Brain pericyte (primary cell): ENCODE measurements around the gene TCF21.
"Not testable (repeated sequence)": the region's sequence is repeated elsewhere in the genome, so short reads cannot be mapped to it uniquely, and the experiment has no call there.

ENCODE experiments used
- DNase-seq: peaks from one replicate; pipeline ENCODE4 v3.0.0-alpha.2; 2012; ENCODE audit warnings: low read depth, low spot score

The TCF21 gene

DNA sequence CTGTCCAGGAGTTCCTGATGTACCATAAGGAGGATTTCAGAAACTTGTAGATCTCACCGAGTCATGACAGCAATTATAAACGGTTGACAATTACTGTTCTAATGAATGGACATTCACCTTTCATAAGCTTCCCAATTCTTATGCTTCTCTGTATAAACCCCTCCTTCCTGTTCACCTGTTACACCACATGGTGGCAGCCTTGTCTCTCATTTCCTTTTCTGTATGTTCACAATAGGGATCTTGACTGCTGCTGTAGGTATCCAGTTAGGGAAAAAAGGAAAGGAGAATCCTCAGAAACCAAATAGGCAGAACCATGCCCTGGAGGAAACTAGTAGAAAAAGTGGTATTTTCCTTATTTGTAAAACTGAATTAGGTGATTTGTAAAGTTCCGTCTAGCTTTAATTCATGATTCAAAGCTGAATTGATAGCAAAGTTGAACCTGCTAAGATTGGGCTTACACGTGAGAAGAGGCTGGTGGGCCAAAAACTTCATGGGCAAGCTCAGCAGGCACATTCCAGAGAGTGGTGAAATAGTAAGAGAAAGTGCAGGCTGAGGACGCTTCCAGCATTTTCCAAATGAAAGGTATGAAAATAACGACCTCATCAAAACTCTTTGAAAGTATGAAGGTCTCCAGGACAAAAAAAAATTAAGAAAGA lies 35.2 kb downstream of the TCF21 start:
- DNase-seq = peak; percentile 44

DNA sequence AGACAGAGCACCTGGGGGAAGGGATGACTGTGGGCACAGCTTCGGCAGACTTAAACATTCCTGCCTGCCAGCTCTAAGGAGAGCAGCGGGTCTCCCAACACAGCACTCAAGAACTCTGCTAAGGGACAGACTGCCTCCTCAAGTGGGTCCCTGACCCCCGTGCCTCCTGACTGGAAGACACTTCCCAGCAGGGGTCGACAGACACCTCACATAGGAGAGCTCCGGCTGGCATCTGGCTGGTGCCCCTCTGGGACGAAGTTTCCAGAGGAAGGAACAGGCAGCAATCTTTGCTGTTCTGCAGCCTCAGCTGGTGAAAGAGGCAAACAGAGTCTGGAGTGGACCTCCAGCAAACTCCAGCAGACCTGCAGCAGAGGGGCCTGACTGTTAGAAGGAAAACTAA lies 42.3 kb downstream of the TCF21 start:
- not testable (repeated sequence) for DNase-seq

DNA sequence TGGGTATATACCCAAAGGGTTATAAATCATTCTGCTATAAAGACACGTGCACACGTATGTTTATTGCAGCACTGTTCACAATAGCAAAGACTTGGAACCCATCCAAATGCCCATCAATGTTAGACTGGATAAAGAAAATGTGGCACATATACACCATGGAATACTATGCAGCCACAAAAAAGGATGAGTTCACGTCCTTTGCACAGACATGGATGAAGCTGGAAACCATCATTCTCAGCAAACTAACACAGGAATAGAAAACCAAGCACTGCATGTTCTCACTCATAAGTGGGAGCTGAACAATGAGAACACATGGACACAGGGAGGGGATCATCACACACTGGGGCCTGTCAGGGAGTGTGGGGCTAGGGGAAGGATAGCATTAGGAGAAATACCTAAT lies 47.4 kb downstream of the TCF21 start:
- not testable (repeated sequence) for DNase-seq

DNA sequence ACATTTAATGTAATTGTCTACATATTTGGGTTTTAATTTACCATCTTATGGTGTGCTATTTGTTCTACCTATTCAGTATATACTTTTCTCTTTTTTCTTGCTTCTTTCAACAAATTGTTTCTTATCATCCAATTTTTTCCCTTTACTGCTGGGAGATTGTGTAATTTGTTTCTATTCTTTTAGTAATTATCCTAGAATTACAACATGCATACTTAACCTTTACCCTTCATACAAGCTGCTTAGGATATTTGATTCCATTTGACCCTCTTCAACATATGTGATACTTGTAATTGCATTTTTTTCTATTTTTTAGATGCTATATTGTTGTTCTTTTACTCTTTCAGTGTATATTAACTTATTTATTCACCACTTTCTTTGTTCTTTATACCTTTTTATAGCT lies 49.0 kb downstream of the TCF21 start:
- DNase-seq = no peak

DNA sequence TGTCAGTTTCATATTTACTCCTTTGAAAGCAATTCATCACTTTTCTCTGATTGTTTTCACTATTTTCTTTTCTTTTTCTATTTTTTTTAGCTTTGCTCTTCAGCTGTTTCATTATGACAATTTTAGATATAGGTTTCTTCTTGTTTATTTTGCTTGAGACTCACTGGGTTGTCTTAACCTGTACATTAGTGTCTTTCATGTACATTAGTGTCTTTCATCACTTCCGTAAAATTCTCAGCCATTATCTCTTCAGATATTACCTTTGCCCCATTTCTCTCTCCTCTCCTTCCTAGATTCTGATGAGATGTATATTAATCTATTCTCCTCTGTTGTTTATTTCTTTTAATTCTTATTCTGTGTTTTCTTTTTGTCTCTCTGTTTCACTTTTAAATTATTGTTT lies 49.6 kb downstream of the TCF21 start:
- no peak for DNase-seq

DNA sequence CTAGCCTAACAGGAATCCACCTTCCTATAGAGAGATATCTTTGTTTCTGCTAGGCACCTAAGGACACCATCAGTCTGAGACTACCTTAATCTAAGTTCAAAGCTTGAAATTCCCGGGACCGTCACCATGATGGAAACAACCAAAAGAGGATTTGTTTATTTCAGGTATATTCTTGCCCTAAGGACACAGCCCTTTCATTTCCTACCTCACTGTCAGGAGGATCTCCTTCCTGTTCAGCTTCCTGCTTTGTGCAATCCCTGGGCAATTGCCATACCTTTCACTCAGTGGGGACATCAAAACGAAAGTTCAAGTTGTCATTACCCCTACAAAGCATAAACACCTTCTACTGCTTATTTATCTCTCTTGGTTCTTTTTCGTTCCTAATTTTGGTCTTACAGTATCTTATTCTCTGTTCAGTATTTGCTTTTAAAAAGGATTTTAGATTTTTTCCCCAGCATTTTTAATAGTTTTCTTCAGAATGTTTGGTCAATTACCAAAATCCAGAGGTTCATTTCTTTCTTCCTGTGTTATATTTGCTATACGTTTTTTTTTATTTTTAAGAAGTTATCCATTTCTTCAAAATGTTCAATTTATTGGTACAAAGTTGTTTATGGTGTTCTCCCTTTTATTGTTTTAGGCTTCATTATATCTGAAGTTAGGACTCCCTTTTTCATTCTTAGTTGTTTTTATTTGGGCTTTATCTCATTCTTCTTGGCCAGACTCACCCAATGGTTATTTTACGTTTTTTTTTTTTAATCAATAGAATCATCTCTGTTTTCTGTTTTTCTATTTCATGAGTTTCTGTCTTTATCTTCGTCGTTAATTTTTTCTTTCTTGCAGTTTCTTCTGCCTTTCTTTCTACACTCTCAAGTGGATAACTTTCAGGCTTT lies 51.1 kb downstream of the TCF21 start:
- DNase-seq = no peak
